HepG2 (cell line): ENCODE data around the gene C21orf58. TPM values are rescaled to one million over a fixed set of nuclear protein-coding genes. Genes with fewer than 3 reads are reported as not detected.

ENCODE experiments used
- ATM ChIP-seq: fragments of 450-650 bp; IDR thresholded peaks from 2 replicates; pipeline ENCODE4 v1.7.1; 2017; ENCODE audit warnings: mild to moderate bottlenecking, borderline replicate concordance
- BHLHE40 ChIP-seq: IDR thresholded peaks from 2 replicates; pipeline ENCODE4 v1.6.1; 2011; ENCODE audit warnings: low read length, improper control_type of control experiment
- CREM ChIP-seq, 2 experiments: sonication (generic) in 1 of 2; formaldehyde crosslinking in 1 of 2; IDR thresholded peaks; 2 replicates each; pipeline versions ENCODE4 v1.4.0 to v1.6.1; 2016 to 2020; ENCODE audit warnings: antibody characterized with exemption in 1 of 2, mild to moderate bottlenecking in 1 of 2, missing genetic modification reagents in 1 of 2
- DNMT3B ChIP-seq: conservative IDR thresholded peaks from 2 replicates; pipeline ENCODE4 v1.6.1; 2016; ENCODE audit warnings: missing biosample characterization, control low read depth
- EP300 ChIP-seq, 3 experiments: sonication (generic) in 1 of 3; formaldehyde crosslinking in 1 of 3; IDR thresholded peaks; 2 replicates each; pipeline versions ENCODE4 v1.5.1 to v1.6.1; 2011 to 2020; ENCODE audit warnings: low read depth in 2 of 3, low read length in 2 of 3, borderline replicate concordance in 1 of 3, improper control_type of control experiment in 1 of 3, mild to moderate bottlenecking in 1 of 3, missing genetic modification reagents in 1 of 3, moderate library complexity in 1 of 3
- FOXK1 ChIP-seq: sonication (generic); formaldehyde crosslinking; IDR thresholded peaks from 2 replicates; pipeline ENCODE4 v1.4.0; 2020; ENCODE audit warnings: low read depth, missing genetic modification reagents, borderline replicate concordance
- GZF1 ChIP-seq: sonication (generic); formaldehyde crosslinking; IDR thresholded peaks from 2 replicates; pipeline ENCODE4 v1.5.1; 2020; ENCODE audit warnings: mild to moderate bottlenecking, missing genetic modification reagents
- HDAC6 ChIP-seq: fragments of 200-600 bp; sonication (generic); IDR thresholded peaks from 2 replicates; pipeline ENCODE4 v1.7.0; 2017; ENCODE audit warnings: mild to moderate bottlenecking, antibody characterized with exemption, low read length, low read depth
- KDM1A ChIP-seq: IDR thresholded peaks from 2 replicates; pipeline ENCODE4 v1.6.1; 2016; ENCODE audit warnings: missing compliant biosample characterization
- KLF15 ChIP-seq: sonication (generic); formaldehyde crosslinking; IDR thresholded peaks from 2 replicates; pipeline ENCODE4 v1.8.1; 2023; ENCODE audit warnings: borderline replicate concordance, mild to moderate bottlenecking, inconsistent platforms, missing genetic modification reagents, mixed read lengths
- PHF8 ChIP-seq: sonication (generic); formaldehyde crosslinking; IDR thresholded peaks from 2 replicates; pipeline ENCODE4 v1.5.0; 2020; ENCODE audit warnings: missing genetic modification reagents
- RBAK ChIP-seq: sonication (generic); formaldehyde crosslinking; IDR thresholded peaks from 2 replicates; pipeline ENCODE4 v1.5.1; 2020; ENCODE audit warnings: mild to moderate bottlenecking, missing genetic modification reagents
- SIN3A ChIP-seq: IDR thresholded peaks from 2 replicates; pipeline ENCODE4 v1.6.1; 2011; ENCODE audit warnings: low read depth, mild to moderate bottlenecking, control low read depth, low read length, borderline replicate concordance
- SOX6 ChIP-seq, 2 experiments: fragments of 450-650 bp in 1 of 2; sonication (generic) in 1 of 2; formaldehyde crosslinking in 1 of 2; IDR thresholded peaks; 2 replicates each; pipeline versions ENCODE4 v1.4.0 to v1.6.1; 2017 to 2020; ENCODE audit warnings: antibody characterized with exemption in 1 of 2, mild to moderate bottlenecking in 1 of 2, missing genetic modification reagents in 1 of 2
- SRY ChIP-seq: sonication (generic); formaldehyde crosslinking; IDR thresholded peaks from 2 replicates; pipeline ENCODE4 v1.8.0; 2022; ENCODE audit warnings: mild to moderate bottlenecking, missing genetic modification reagents
- STAG1 ChIP-seq: sonication (generic); formaldehyde crosslinking; IDR thresholded peaks from 2 replicates; pipeline ENCODE4 v1.4.0; 2020; ENCODE audit warnings: missing genetic modification reagents
- TAF15 ChIP-seq: fragments of 200-400 bp; formaldehyde crosslinking; IDR thresholded peaks from one replicate; pipeline ENCODE4 v1.6.1; 2018; ENCODE audit warnings: mild to moderate bottlenecking, low read depth, low read length; ENCODE audit not compliant: poor library complexity, severe bottlenecking
- ZBTB1 ChIP-seq: sonication (generic); formaldehyde crosslinking; IDR thresholded peaks from 2 replicates; pipeline ENCODE4 v1.4.0; 2020; ENCODE audit warnings: missing genetic modification reagents, borderline replicate concordance
- ZBTB42 ChIP-seq: sonication (generic); formaldehyde crosslinking; IDR thresholded peaks from 2 replicates; pipeline ENCODE4 v1.5.0; 2020; ENCODE audit warnings: mild to moderate bottlenecking, missing genetic modification reagents
- ZC3H4 ChIP-seq: sonication (generic); formaldehyde crosslinking; IDR thresholded peaks from 2 replicates; pipeline ENCODE4 v1.4.0; 2020; ENCODE audit warnings: missing genetic modification reagents, borderline replicate concordance
- ZNF12 ChIP-seq: sonication (generic); formaldehyde crosslinking; IDR thresholded peaks from 2 replicates; pipeline ENCODE4 v1.5.0; 2020; ENCODE audit warnings: missing genetic modification reagents
- ZNF225 ChIP-seq: sonication (generic); formaldehyde crosslinking; IDR thresholded peaks from 2 replicates; pipeline ENCODE4 v1.4.0; 2020; ENCODE audit warnings: mild to moderate bottlenecking, missing genetic modification reagents
- ZNF569 ChIP-seq: sonication (generic); formaldehyde crosslinking; IDR thresholded peaks from 2 replicates; pipeline ENCODE4 v1.5.0; 2020; ENCODE audit warnings: mild to moderate bottlenecking, missing genetic modification reagents, moderate library complexity, borderline replicate concordance
- ZNF737 ChIP-seq: sonication (generic); formaldehyde crosslinking; IDR thresholded peaks from 2 replicates; pipeline ENCODE4 v1.5.0; 2020; ENCODE audit warnings: missing genetic modification reagents, mild to moderate bottlenecking, borderline replicate concordance
- ZNF766 ChIP-seq: sonication (generic); formaldehyde crosslinking; IDR thresholded peaks from 2 replicates; pipeline ENCODE4 v1.5.0; 2020; ENCODE audit warnings: missing genetic modification reagents, borderline replicate concordance
- ZNF776 ChIP-seq: sonication (generic); formaldehyde crosslinking; IDR thresholded peaks from 2 replicates; pipeline ENCODE4 v1.4.0; 2020; ENCODE audit warnings: mild to moderate bottlenecking, missing genetic modification reagents
- ZNF780A ChIP-seq: sonication (generic); formaldehyde crosslinking; IDR thresholded peaks from 2 replicates; pipeline ENCODE4 v1.8.0; 2022; ENCODE audit warnings: mild to moderate bottlenecking, missing genetic modification reagents, moderate library complexity
- polyA plus RNA-seq, 8 experiments: library from polyadenylated mRNA; depleted of rRNA in 3 of 8; stranded (reverse) in 7 of 8; unstranded in 1 of 8; fragments of >200 nt; fragmentation: Illumina TruSeq in 4 of 8; extraction: Trizol in 4 of 8; gene quantifications; 2 replicates each; pipeline versions ENCODE4 v1.2.1 to v1.2.3, GENCODE V29; 2011 to 2016; ENCODE audit warnings: low read depth in 4 of 8, missing spikeins in 1 of 8, mixed read lengths in 1 of 8; ENCODE audit not compliant: insufficient read depth in 1 of 8
- total RNA-seq, 5 experiments: library from RNA; depleted of rRNA; stranded (reverse); fragments of >200 nt; fragmentation: Illumina TruSeq; extraction: Trizol; gene quantifications; 2 replicates each; pipeline ENCODE4 v1.2.3, GENCODE V29; 2016; ENCODE audit warnings: low read depth in 1 of 5

Gene C21orf58
- total and polyA plus RNA-seq, 2 of the 13 experiments (the other 11 are each of a cell fraction or from before 2014, with no cell fraction given), result 3.5 to 6.8 TPM

DNA sequence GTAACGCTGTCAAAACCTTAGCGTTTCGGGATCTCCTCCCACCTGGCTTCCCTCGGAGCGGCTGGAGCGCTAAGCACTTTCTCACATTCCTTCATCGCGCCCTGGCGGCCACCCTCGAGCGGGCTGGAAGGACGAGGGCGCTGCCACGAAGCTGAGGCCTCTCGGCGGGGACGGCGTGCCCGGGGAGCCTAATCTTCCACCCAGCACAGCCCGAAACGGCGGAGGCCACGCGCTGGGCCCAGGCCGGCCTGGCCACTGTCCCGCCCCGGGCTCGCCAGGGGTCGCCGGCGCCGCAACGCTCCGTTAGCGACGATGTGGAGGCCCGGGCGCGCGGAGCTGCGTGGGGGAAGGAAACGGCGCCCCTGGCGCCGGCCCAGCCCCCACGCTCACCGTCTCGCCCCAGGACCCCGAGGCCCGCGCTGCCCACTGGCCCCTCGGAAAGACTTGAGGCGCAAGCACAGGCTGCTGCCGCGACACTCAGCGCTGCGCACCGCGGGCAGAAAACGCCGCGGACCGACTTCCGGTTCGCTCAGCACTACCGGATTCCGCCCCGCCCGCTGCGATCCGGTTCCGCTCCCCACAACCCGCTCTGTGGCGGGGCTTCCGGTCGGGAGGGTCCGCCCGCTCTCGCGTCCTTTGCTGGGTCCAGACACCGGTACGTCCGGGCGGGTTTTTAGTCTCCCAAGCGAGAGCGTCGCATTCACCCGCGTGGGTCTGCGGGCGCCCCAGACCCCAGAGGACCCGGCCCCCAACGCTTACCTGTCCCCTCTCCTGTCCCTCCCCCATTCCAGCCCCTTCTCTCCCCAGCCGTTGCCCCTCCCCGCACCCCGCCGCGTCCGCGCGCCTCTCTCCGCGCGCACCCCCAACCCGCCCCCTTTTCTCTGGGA, 37.7 kb downstream of the C21orf58 start, which contains the start of gene YBEY (continued):
- no peak for TF ChIP-seq HDAC6
- TF ChIP-seq ZBTB1 (CRISPR knock-in tag), result no peak
- peak; percentile 89 for TF ChIP-seq ZNF776 (CRISPR knock-in tag)
- TF ChIP-seq SOX6 (IDR thresholded peaks at IDR 0.05), result no peak
- TF ChIP-seq SOX6 (CRISPR knock-in tag; IDR thresholded peaks at IDR 0.05), result no peak; the same call in 1 of the 2 replicates
- TF ChIP-seq FOXK1 (CRISPR knock-in tag), result peak; percentile 71; the same call in 1 of the 2 replicates
- TF ChIP-seq SRY (CRISPR knock-in tag), result peak; percentile 91; the same call in 1 of the 2 replicates
- peak; percentile 32; the same call in 1 of the 2 replicates for TF ChIP-seq ZNF780A (CRISPR knock-in tag)
- no peak for TF ChIP-seq KDM1A (CRISPR knock-in tag)
- 0 out of 2 replicates have a peak, but pooled peaks have one; percentile 18 for TF ChIP-seq ZBTB42
- TF ChIP-seq CREM (IDR thresholded peaks at IDR 0.05), result peak; percentile 19; the same call in 1 of the 2 replicates
- TF ChIP-seq CREM (CRISPR knock-in tag; IDR thresholded peaks at IDR 0.05), result no peak
- peak; percentile 88 for TF ChIP-seq SIN3A
- TF ChIP-seq ZNF12 (CRISPR knock-in tag), result peak; percentile 76
- peak; percentile 38 for TF ChIP-seq STAG1 (CRISPR knock-in tag)
- no peak for TF ChIP-seq DNMT3B
- TF ChIP-seq KLF15 (CRISPR knock-in tag), result 0 out of 2 replicates have a peak, but pooled peaks have one; percentile 57
- TF ChIP-seq PHF8 (CRISPR knock-in tag), result peak; percentile 97
- TF ChIP-seq RBAK, result peak; percentile 19; the same call in 1 of the 2 replicates
- peak; percentile 66; the same call in 1 of the 2 replicates for TF ChIP-seq GZF1 (CRISPR knock-in tag)
- no peak for TF ChIP-seq ZNF569 (CRISPR knock-in tag)
- TF ChIP-seq ZNF766, result peak; percentile 46; the same call in 1 of the 2 replicates
- no peak for TF ChIP-seq EP300 (IDR thresholded peaks at IDR 0.05; ENCODE audit: low read depth in 2 of 2, low read length in 2 of 2)
- TF ChIP-seq EP300 (CRISPR knock-in tag; IDR thresholded peaks at IDR 0.05; ENCODE audit: borderline replicate concordance), result no peak
- TF ChIP-seq TAF15, result no peak
- no peak for TF ChIP-seq ATM
- TF ChIP-seq ZNF225 (CRISPR knock-in tag), result peak; percentile 71
- TF ChIP-seq BHLHE40, result no peak
- TF ChIP-seq ZC3H4, result no peak
- no peak for TF ChIP-seq ZNF737
